IPS-15b (cell line): ENCODE data around the gene AMACR.

ENCODE experiments used
- H3K27me3 ChIP-seq: one replicate; pipeline ENCODE4 v1.6.1; 2013; ENCODE audit warnings: low read length; ENCODE audit not compliant: control insufficient read depth, insufficient read depth
- H3K36me3 ChIP-seq: one replicate; pipeline ENCODE4 v1.6.1; 2013; ENCODE audit warnings: low read length; ENCODE audit not compliant: control insufficient read depth, insufficient read depth
- H3K4me1 ChIP-seq: one replicate; pipeline ENCODE4 v1.6.1; 2013; ENCODE audit warnings: mild to moderate bottlenecking, low read length; ENCODE audit not compliant: control insufficient read depth, insufficient read depth
- H3K4me3 ChIP-seq: one replicate; pipeline ENCODE4 v1.5.1; 2013; ENCODE audit warnings: low read depth, low read length
- H3K9ac ChIP-seq: one replicate; pipeline ENCODE4 v1.6.1; 2013; ENCODE audit warnings: low read depth, mild to moderate bottlenecking, low read length
- H3K9me3 ChIP-seq: one replicate; pipeline ENCODE4 v1.6.1; 2013; ENCODE audit warnings: mild to moderate bottlenecking, low read length; ENCODE audit not compliant: control insufficient read depth, insufficient read depth

Gene AMACR

DNA sequence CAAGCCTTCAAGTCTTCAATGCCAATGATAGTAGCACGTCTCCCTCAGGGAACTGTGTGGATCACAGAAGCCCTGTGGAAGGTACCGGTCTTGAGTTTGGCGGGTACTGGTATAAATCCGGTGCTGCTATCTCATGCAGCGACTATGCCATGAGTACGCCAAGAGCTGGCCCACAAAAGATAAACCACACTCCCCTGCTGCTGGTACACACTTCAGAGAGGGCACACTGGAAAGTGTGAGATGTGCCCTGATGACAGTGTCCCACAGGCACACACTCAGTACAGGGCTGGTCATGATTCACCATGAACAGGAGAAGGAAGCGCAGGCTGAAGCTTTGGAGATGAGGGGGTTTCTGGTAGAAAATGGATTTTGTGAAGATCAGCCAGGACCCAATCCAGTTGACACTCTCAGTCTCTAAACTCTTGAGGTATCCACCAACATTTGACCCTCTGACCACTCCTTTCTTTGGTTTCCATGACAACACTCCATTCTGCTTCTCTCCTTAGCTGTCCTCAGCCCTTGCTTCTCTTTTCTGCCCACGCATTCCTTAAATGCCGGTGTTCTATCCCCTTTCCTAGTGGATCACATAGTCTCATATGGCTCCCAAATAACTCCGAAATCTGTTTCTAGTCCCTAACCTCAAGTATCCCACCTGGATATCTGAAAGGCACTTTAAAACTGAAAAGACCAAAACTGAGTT, 5.1 kb downstream of the AMACR start:
- Histone ChIP-seq H3K27me3 (no peaks in the 10 kb centered on the region), H3K4me3 (no peak overlapping the region), H3K9me3 (no peaks in the 10 kb centered on the region), H3K4me1 (peaks cover 5% of the 10 kb centered on the region), H3K9ac (no peak overlapping the region), H3K36me3 (no peaks in the 10 kb centered on the region)

DNA sequence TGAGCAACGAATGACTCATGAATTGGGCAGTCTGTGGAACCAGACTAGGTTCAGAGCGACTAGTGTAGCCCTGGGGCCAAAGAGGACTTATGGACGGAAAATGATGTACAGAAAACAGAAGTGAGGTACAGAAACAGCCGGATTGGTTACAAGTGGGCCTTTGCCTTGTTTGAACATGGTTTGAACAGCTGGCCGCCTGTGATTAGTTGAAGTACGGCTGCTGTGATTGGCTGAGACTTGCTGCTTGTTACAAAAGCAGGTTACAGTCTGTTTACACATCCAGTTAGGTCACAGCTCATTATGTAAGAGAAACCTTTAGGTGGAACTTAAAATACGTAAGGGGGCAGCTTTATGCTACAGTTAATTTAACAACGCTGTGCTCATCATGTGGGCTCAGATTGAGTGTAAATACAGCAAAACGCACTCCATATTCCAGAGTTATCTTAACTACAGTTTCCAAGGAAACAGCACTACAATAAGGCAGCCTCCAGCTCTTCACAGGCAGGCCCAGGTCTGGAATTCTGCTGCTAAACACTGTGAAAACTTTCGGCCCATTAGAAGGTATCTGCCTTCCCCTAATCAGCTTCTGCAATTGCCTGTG, 6.5 kb downstream of the AMACR start:
- peaks cover 2% of the 10 kb centered on the region for H3K4me1 ChIP-seq
- no peaks in the 10 kb centered on the region for H3K36me3 ChIP-seq
- H3K9ac ChIP-seq: no peak overlapping the region
- no peak overlapping the region for H3K4me3 ChIP-seq
- H3K27me3 ChIP-seq: no peaks in the 10 kb centered on the region
- H3K9me3 ChIP-seq: no peaks in the 10 kb centered on the region

DNA sequence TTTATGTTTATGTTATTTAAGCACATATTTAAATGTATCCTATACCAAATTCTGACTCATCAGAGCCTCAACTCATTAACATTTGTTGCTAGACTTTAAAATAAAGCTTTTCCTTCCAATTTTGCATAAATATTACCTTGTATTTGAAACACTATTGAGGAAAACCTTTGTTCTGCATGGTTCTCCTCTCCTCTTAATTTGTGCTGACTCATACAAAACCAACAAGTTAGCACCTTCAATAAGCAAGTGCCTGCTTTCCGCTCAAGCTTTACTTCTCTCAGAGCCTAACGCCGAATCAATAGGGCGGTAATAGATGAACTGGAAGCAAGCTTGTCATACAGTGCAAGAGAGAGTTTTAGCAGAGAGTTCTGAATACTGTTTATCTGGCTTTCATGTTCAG, 7.9 kb downstream of the AMACR start:
- Histone ChIP-seq H3K9me3 (no peaks in the 10 kb centered on the region), H3K4me1 (peaks cover 2% of the 10 kb centered on the region), H3K4me3 (no peak overlapping the region), H3K27me3 (no peaks in the 10 kb centered on the region), H3K9ac (no peak overlapping the region), H3K36me3 (no peaks in the 10 kb centered on the region)

DNA sequence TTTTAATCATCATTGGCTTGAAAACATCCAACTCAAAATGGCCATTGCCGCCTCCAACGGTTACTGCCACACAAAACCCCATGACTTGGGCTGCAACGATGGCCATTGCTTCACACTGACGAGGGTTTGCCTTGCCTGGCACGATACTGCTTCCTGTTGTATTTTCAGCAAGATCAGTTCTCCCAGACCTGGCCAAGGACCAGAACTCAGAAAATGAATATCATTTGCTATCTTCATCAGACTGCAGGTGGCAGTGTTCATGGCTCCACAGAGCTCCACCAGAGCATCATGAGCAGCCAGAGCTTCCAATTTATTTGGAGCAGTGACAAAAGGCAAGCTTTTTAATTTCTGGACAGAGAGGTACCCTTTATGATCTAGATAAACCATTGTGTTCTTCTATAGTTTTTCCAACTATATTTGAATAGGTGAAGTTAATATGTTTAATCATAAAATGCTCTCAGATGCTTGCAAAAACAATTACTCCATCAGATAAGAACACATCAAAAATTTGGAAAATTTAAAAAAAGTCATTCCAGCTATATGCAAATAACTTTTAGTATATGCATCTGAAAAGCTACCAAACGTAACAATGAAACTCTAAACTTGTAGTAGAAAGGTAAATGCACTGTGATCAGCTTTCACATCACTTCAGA, 10.4 kb downstream of the AMACR start:
- no peak overlapping the region for H3K9ac ChIP-seq
- H3K27me3 ChIP-seq: no peaks in the 10 kb centered on the region
- peaks cover 2% of the 10 kb centered on the region for H3K4me1 ChIP-seq
- no peaks in the 10 kb centered on the region for H3K9me3 ChIP-seq
- no peak overlapping the region for H3K4me3 ChIP-seq
- H3K36me3 ChIP-seq: no peaks in the 10 kb centered on the region

GRCh38 chr5:33995865-33996264, 12.0 kb downstream of the AMACR start:
- Histone ChIP-seq H3K9ac (no peak overlapping the region), H3K9me3 (no peaks in the 10 kb centered on the region), H3K27me3 (no peaks in the 10 kb centered on the region), H3K4me1 (no peaks in the 10 kb centered on the region), H3K36me3 (no peaks in the 10 kb centered on the region), H3K4me3 (no peak overlapping the region)

GRCh38 chr5:33994845-33995244, 13.0 kb downstream of the AMACR start:
- H3K9ac ChIP-seq: no peak overlapping the region
- no peaks in the 10 kb centered on the region for H3K27me3 ChIP-seq
- H3K4me1 ChIP-seq: no peaks in the 10 kb centered on the region
- H3K36me3 ChIP-seq: no peaks in the 10 kb centered on the region
- H3K9me3 ChIP-seq: no peaks in the 10 kb centered on the region
- H3K4me3 ChIP-seq: no peak overlapping the region

GRCh38 chr5:33992864-33993263, 15.0 kb downstream of the AMACR start:
- no peaks in the 10 kb centered on the region for H3K27me3 ChIP-seq
- H3K9me3 ChIP-seq: no peaks in the 10 kb centered on the region
- H3K4me1 ChIP-seq: no peaks in the 10 kb centered on the region
- H3K9ac ChIP-seq: no peak overlapping the region
- no peaks in the 10 kb centered on the region for H3K36me3 ChIP-seq
- no peak overlapping the region for H3K4me3 ChIP-seq

- no peaks in the 10 kb centered on the region for H3K9me3 ChIP-seq
- H3K4me3 ChIP-seq: no peak overlapping the region
- H3K36me3 ChIP-seq: no peaks in the 10 kb centered on the region
Observed at GRCh38 chr5:33985447-33985846, 22.4 kb downstream of the AMACR start.

GRCh38 chr5:33984671-33985124, 23.2 kb downstream of the AMACR start, which contains the start of gene SLC45A2:
Gene SLC45A2 (minus strand): TSS chr5:33984693. CDS start chr5:33984583, 110 bp downstream.
- Histone ChIP-seq H3K27me3 (no peaks in the 10 kb centered on the region), H3K4me1 (no peaks in the 10 kb centered on the region), H3K4me3 (no peak within 1 kb of the TSS), H3K36me3 (no peaks in the 10 kb centered on the region), H3K9ac (no peak within 1 kb of the TSS), H3K9me3 (no peaks in the 10 kb centered on the region)

More at GRCh38 chr5:33985447-33985846, 22.4 kb downstream of the AMACR start:
- Histone ChIP-seq H3K27me3 (no peaks in the 10 kb centered on the region), H3K9ac (no peak overlapping the region), H3K4me1 (no peaks in the 10 kb centered on the region)

DNA sequence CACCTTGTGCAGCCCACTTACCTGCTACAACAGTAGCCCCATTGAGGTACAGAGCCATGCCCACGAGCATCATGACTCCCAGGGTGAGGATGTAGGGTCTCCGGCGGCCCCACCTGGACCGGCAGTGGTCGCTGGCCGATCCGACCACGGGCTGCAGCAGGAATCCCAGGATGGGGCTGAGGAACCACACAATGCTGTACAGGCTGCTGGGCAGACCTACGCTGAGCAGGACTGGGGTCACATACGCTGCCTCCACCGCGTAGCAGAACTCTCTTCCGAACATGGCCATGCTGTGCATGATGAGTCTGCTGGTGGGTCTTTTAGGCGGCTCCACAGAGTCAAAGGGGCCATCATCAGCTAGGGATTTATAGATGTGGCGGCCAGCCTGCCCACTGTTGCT, 23.7 kb downstream of the AMACR start:
- Histone ChIP-seq H3K36me3 (no peaks in the 10 kb centered on the region), H3K4me3 (no peak overlapping the region), H3K4me1 (no peaks in the 10 kb centered on the region), H3K9ac (no peak overlapping the region), H3K9me3 (no peaks in the 10 kb centered on the region), H3K27me3 (no peaks in the 10 kb centered on the region)

DNA sequence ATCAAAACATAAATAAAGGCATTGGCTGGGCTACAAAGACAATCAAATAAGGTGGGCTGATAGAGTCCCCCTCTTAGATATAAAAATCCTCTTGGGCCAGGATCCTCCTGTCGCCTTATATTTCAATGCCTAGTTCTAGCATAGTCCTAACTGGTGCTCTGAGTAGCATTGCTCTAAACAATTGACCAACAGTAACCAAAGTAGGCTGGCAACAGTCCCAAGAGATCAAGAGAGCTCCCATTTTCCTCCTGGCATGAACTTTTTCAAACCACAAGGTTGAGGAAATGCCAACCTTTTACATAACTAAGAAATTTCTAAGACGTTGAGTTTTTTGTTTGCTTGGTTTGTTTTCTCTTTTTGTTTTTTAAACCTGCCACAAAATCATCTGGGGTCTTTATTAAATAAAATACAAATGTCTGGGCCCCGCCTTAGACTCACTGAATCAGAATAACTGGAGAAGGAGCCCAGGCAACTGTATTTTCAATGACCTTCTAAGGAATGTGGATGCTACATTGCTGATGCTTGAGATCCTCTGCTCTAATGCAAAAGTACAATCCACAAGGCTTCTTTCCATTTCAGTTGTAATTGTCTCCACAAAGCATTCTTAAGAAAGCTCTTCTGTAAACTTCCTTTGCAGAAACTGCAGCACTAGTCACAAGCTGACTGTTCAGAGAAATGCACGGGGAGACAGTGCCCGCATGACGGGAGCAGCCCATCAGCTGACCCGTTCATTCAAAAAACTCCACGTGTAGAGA, 26.3 kb downstream of the AMACR start:
- H3K36me3 ChIP-seq: no peaks in the 10 kb centered on the region
- no peaks in the 10 kb centered on the region for H3K27me3 ChIP-seq
- H3K9me3 ChIP-seq: no peaks in the 10 kb centered on the region
- no peak overlapping the region for H3K9ac ChIP-seq
- H3K4me3 ChIP-seq: no peak overlapping the region
- H3K4me1 ChIP-seq: peaks cover 4% of the 10 kb centered on the region
